GM06990 (cell line): Measurements from ENCODE around the gene SERPINE3.

Experiments
- DNase-seq: peaks from one replicate; pipeline ENCODE4 v3.0.0-alpha.2; 2011; ENCODE audit not compliant: insufficient read length; ENCODE audit errors: extremely low read depth
- H3K27me3 ChIP-seq: replicated peaks from 2 replicates; pipeline ENCODE4 v1.6.0; 2011; ENCODE audit warnings: low read length; ENCODE audit not compliant: control insufficient read depth, insufficient read depth
- H3K36me3 ChIP-seq: 2 replicates; pipeline ENCODE4 v1.5.1; 2011; ENCODE audit warnings: low read length; ENCODE audit not compliant: control insufficient read depth, insufficient read depth
- H3K4me3 ChIP-seq: replicated peaks from 2 replicates; pipeline ENCODE4 v1.5.1; 2011; ENCODE audit warnings: low read depth, mild to moderate bottlenecking, control low read depth, low read length
- TF ChIP-seq, protein P1 (sequence below): IDR thresholded peaks from 2 replicates; pipeline ENCODE4 v1.5.1; 2011; ENCODE audit warnings: low read length, control low read depth, mild to moderate bottlenecking, inconsistent platforms; ENCODE audit not compliant: insufficient read depth, poor library complexity, severe bottlenecking

Gene SERPINE3

GRCh38 chr13:51342706-51343105 is 3.2 kb downstream of the SERPINE3 start:
- H3K36me3 ChIP-seq: no peaks in the 10 kb centered on the region
- H3K27me3 ChIP-seq: no peaks in the 10 kb centered on the region
- TF ChIP-seq, protein P1, sequence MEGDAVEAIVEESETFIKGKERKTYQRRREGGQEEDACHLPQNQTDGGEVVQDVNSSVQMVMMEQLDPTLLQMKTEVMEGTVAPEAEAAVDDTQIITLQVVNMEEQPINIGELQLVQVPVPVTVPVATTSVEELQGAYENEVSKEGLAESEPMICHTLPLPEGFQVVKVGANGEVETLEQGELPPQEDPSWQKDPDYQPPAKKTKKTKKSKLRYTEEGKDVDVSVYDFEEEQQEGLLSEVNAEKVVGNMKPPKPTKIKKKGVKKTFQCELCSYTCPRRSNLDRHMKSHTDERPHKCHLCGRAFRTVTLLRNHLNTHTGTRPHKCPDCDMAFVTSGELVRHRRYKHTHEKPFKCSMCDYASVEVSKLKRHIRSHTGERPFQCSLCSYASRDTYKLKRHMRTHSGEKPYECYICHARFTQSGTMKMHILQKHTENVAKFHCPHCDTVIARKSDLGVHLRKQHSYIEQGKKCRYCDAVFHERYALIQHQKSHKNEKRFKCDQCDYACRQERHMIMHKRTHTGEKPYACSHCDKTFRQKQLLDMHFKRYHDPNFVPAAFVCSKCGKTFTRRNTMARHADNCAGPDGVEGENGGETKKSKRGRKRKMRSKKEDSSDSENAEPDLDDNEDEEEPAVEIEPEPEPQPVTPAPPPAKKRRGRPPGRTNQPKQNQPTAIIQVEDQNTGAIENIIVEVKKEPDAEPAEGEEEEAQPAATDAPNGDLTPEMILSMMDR: no peak
- no peak overlapping the region for H3K4me3 ChIP-seq
- DNase-seq: no peak

DNA sequence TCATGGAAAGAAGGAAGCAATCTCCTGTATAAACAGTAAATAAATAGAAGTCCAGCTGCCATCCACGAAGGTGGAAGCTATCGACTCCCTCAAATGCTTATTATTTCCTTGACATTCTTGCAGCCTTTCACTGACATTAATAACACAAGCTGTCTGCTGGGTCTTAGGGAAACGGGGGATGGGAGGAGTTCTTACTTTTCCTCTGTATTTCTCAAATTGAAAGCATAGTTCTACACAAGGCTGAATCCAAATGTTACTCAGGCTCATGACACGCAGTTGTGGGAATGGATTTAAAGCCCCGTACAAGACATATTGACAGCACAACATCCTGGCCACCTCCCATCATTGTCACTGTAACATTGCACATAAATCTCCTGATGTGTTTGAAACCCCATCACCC is 4.0 kb downstream of the SERPINE3 start:
- Histone ChIP-seq H3K27me3 (no peaks in the 10 kb centered on the region), H3K36me3 (no peaks in the 10 kb centered on the region), H3K4me3 (no peak overlapping the region)
- TF ChIP-seq, protein P1: no peak
- DNase-seq: no peak

DNA sequence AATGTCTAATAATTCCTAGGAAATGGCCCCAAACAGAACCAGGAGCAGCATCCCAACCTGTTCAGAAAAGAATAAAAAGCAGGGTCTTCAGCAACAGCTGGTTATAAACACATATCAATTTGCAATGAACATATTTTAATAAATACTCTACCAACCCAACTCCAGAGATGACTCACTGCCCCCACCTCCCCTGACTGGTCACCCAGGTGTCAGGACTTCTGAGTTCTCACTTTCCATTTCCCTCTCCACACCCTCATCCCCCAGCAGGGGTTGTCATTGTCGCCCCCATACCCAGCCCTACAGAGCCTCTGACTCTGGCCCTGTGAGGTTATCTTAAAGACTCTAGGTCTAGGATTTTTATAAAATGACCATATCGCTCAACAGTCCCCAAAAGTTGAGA is 6.9 kb downstream of the SERPINE3 start:
- no peak for DNase-seq
- Histone ChIP-seq H3K27me3 (no peaks in the 10 kb centered on the region), H3K36me3 (no peaks in the 10 kb centered on the region), H3K4me3 (no peak overlapping the region)
- TF ChIP-seq, protein P1: no peak

DNA sequence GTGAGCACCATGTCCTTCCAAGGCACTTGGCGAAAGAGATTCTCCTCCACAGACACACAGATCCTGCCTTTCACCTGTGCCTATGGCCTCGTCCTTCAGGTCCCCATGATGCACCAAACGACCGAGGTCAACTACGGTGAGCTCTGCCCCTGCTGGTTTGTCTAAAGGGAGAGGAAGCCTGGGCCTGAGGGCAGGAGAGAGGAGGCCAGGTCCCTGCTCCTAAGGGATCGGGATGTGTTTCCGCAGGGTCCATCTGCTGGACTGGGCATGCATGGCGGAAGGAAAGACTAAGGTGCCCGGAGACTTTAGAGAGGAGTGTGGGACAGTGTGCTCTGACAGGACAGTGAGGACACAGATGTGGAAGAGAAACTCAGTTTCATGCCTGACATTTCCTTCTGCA is 7.6 kb downstream of the SERPINE3 start:
- TF ChIP-seq, protein P1: no peak
- DNase-seq: no peak
- Histone ChIP-seq H3K36me3 (no peaks in the 10 kb centered on the region), H3K27me3 (no peaks in the 10 kb centered on the region), H3K4me3 (no peak overlapping the region)

DNA sequence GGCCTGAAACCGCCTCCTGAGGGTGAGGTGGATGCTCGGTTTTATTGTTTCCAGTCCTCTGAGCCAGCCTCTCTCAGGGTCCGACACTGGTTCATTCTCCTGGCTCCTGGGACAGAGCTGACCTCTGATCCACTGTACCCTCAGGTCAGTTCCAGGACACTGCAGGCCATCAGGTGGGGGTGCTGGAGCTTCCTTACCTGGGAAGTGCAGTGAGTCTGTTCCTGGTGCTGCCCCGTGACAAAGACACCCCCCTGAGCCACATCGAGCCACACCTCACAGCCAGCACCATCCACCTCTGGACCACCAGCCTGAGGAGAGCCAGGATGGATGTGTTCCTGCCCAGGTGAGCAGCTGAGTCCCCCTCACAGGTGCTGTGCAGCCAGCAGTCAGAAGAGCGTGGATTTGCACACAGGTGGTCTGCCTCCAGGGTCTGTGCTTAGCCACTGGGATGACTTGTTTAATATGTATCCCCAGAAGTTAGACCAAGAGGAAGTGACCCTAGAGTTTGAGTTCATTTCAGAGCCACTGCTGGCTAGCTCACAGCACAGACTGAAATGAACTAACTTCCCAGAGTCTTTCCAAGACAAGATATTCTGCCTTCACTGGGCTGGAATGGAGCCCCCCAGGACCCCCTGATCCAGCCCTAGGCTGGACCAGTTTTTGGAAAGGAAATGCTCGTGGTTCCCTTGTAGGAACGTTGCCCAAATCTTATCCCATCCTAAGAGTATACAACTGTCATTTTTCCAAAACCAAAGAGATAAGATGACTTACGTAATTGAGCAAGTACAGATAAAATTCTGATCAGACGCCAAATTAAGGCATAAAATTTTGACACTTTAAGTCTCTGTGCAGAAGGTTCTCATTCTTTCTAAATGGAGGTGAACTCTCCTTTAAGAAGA is 8.8 kb downstream of the SERPINE3 start:
- TF ChIP-seq, protein P1: no peak
- H3K4me3 ChIP-seq: no peak overlapping the region
- H3K27me3 ChIP-seq: no peaks in the 10 kb centered on the region
- DNase-seq: no peak
- H3K36me3 ChIP-seq: no peaks in the 10 kb centered on the region

- DNase-seq: no peak
- TF ChIP-seq, protein P1: no peak
- no peaks in the 10 kb centered on the region for H3K27me3 ChIP-seq
- no peak overlapping the region for H3K4me3 ChIP-seq
- H3K36me3 ChIP-seq: no peaks in the 10 kb centered on the region
These were observed 9.5 kb downstream of the SERPINE3 start for GRCh38 chr13:51349016-51349415.
